ENCODE data around the gene DNAAF5.

Gene DNAAF5

GRCh38 chr7:707296-708000 is 19.1 kb upstream of the DNAAF5 start:
- DNase-seq = no peak

GRCh38 chr7:710161-710560 is 16.3 kb upstream of the DNAAF5 start:
- DNase-seq = no peak

GRCh38 chr7:711093-711921 is 15.2 kb upstream of the DNAAF5 start:
- DNase-seq = no peak

GRCh38 chr7:711922-712380 is 14.5 kb upstream of the DNAAF5 start:
- DNase-seq = no peak

GRCh38 chr7:712381-713138 is 13.9 kb upstream of the DNAAF5 start:
- DNase-seq = no peak

- no peak for DNase-seq
Measured at GRCh38 chr7:713139-713457, 13.4 kb upstream of the DNAAF5 start.

- DNase-seq = no peak
Measured at GRCh38 chr7:713488-714230, 12.8 kb upstream of the DNAAF5 start.

GRCh38 chr7:714251-714671 is 12.2 kb upstream of the DNAAF5 start:
- no peak for DNase-seq

GRCh38 chr7:716222-716621 is 10.3 kb upstream of the DNAAF5 start:
- no peak for DNase-seq

- no peak for DNase-seq
Measured at GRCh38 chr7:716636-717035, 9.9 kb upstream of the DNAAF5 start.

GRCh38 chr7:721619-722248 is 4.8 kb upstream of the DNAAF5 start:
- no peak for DNase-seq

- DNase-seq = no peak
Measured at GRCh38 chr7:723541-723940, 3.0 kb upstream of the DNAAF5 start.

GRCh38 chr7:724298-724697 is 2.2 kb upstream of the DNAAF5 start:
- no peak for DNase-seq

GRCh38 chr7:725223-726005 is 1.1 kb upstream of the DNAAF5 start:
- no peak for DNase-seq

GRCh38 chr7:726854-727103 is 280 bp downstream of the DNAAF5 start:
- DNase-seq = no peak

GRCh38 chr7:727104-727805 is 756 bp downstream of the DNAAF5 start, which contains the start of gene PRKAR1B:
Gene PRKAR1B, minus strand, starts transcription at chr7:727281. Its CDS starts 15,776 bp downstream, at chr7:711505.
- peak; percentile 4 for DNase-seq

GRCh38 chr7:727806-728460 is 1.4 kb downstream of the DNAAF5 start:
- no peak for DNase-seq

GRCh38 chr7:728602-729001 is 2.1 kb downstream of the DNAAF5 start:
- no peak for DNase-seq

GRCh38 chr7:729140-730000 is 2.9 kb downstream of the DNAAF5 start:
- no peak for DNase-seq

All from NCI-H526 treated with DMSO at 0.1 percent for 48 hours (cell line).